HG03095 (cell line): ENCODE data around the gene ZCCHC10.
"Not testable (repeated sequence)": the region's sequence is repeated elsewhere in the genome, so short reads cannot be mapped to it uniquely, and the experiment has no call there.

Experiments used
- ATAC-seq: cut with Tn5 transposase; IDR thresholded peaks from one replicate; pipeline ENCODE4 v1.9.1; 2021; ENCODE audit warnings: moderate library complexity; ENCODE audit not compliant: unreplicated experiment

Gene ZCCHC10

DNA sequence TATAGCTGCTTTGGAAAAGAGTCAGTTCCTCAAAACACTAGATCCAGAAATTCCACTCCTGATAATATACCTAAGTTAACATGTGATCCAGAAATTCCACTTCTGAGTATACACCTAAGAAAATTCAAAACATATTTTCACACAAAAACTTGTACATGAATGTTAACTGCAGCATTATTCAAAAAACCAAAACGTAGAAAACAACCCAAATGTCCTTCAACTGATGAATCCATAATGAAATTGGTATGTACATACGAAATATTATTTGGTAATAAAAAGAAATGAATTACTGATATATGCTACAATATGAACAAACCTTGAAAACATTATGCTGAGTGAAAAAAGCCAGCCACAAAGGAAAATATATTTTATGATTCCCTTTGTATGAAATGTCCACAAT lies 46.4 kb downstream of the ZCCHC10 start:
- no peak for ATAC-seq

GRCh38 chr5:132979367-132979940 lies 46.9 kb downstream of the ZCCHC10 start:
- no peak for ATAC-seq

DNA sequence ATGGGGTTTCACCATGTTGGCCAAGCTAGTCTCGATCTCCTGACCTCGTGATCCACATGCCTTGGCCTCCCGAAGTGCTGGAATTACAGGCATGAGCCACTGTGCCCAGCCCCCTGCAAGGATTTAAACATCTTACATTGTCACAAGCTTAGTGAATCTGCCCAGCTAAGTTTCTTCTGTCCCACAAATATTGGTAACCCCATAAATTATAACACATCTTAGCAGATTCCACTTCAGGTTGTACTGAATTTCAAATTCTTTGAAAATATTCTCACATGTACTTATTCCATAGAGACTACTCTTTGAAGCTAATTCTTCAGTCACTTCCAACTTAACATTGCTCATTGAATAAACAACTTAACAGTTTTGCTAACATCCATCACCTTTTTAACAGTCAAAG lies 49.5 kb downstream of the ZCCHC10 start:
- no peak for ATAC-seq

DNA sequence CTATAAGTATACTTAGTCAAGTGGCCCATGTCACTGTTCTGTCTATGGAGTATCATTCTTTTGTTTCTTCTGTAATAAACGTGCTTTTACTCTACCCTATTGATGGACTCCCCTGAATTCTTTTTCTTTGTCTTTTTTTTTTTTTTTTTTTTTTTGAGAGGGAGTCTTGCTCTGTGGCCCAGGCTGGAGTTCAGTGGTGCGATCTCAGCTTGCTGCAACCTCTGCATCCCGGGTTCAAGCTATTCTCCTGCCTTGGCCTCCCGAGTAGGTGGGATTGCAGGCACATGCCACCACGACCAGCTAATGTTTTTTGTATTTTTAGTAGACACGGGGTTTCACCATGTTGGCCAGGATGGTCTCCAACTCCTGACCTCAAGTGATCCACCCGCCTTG lies 53.9 kb downstream of the ZCCHC10 start:
- ATAC-seq = not testable (repeated sequence)

GRCh38 chr5:132971483-132972435 lies 54.6 kb downstream of the ZCCHC10 start:
- no peak for ATAC-seq

DNA sequence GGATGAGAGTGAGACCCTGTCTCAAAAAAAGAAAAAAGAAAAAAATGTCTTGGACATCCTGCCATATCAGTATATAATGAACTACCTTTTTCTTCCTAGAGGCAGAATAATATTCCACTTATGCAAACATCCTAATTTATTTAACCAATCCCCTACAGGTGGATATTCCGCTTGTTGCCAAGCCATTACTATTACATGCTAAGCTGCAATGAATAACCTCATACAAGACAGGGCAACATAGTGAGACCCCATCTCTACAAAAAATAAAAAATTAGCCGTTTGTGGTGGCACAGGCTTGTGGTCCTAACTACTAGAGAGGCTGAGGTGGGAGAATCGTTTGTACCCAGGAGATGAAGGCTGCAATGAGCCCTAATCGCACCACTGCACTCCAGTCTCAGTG lies 61.2 kb downstream of the ZCCHC10 start:
- ATAC-seq = no peak

DNA sequence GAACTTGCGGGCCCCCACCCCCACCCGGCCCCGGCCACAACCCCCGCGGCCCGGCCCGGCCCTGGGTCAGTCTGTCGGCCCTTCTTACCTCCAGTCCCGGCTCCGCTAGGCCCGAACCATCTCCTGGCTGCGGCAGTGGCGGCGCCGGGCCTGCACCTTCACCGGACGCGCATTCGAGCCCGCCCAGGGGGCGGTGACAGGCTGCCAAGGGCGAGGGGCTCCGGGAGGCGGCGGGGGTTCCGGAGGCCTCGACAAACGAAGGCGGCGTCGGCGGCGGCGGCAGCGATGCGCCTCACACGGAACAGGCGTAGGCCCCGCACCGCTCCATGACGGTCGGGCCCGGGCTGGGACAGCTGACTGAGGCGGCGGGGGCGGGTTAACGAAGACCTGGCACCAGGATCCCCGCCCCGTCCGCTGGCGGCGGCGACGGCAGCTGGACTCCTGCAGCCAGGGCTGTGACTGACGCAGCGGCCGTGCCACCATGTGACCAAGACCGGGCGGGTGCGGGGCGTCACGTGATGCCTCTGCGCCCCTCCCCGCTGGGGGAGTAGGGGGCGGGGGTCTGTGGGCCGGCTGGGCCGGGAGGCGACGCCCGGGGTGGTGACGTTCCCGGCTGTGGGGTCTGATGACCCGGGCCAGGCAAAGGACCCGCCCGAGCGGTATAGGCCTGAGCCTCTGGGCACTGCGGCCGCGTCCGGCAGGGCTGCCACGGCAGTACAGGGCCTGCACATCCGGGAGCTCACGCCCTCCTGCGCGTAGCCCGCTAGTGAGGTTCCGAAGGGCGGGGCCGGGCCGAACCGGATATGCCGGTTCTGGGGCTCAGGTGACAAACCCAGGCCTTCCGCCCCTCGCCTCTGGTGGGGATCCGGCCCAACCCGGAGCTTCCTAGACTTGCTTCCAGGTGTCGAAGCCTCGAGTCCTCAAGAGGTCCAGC lies 62.9 kb downstream of the ZCCHC10 start, which contains the start of gene AFF4:
AFF4 (minus strand) TSS at position 464 of the 934 bp plus-strand sequence. CDS start 26,445 bp downstream, outside the sequence.
- ATAC-seq = peak; percentile 93

- no peak for ATAC-seq
Measured at GRCh38 chr5:132962429-132963021, 63.8 kb downstream of the ZCCHC10 start.

DNA sequence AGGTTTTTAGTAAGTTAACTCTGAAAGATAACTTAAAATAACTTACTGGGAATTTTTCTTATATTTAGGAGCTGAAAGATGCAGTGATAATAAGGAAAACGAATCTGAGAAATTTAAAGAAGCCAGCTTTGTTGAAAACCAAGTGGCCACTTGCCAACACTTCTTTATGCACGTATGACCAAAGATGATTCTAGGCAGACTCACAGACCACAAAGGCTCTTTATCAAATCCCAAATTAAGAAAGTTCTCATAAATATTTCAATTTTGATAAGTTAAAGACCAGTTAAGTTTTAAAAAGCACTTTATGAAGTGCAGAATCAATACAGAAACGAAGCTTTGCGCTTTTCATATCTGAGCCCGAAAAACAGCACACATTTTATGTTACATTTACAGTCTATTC lies 64.5 kb downstream of the ZCCHC10 start:
- no peak for ATAC-seq

GRCh38 chr5:132961123-132961815 lies 65.1 kb downstream of the ZCCHC10 start:
- ATAC-seq = not testable (repeated sequence)

DNA sequence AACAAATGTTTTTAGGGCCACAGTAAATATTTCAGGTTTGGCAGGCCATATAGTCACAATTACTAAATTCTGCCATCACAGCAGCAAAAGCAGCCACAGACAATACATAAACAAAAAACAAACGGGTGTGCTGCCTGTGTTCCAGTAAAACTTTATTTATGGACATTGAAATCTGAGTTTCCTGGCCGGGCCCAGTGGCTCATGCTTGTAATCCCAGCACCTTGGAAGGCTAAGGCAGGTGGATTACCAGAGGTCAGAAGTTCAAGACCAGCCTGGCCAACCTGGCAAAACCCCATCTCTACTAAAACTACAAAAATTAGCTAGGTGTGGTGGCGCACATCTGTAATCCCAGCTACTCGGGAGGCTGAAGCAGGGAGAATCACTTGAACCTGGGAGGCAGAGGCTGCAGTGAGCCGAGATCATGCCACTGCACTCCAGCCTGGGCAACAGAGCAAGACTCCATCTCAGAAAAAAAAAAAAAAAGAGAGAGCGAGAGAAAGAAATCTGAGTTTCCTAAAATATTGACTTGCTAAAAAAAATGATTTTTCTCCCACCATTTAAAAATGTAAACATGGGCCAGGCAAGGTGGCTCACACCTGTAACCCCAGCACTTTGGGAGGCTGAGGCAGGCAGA lies 70.1 kb downstream of the ZCCHC10 start:
- not testable (repeated sequence) for ATAC-seq

DNA sequence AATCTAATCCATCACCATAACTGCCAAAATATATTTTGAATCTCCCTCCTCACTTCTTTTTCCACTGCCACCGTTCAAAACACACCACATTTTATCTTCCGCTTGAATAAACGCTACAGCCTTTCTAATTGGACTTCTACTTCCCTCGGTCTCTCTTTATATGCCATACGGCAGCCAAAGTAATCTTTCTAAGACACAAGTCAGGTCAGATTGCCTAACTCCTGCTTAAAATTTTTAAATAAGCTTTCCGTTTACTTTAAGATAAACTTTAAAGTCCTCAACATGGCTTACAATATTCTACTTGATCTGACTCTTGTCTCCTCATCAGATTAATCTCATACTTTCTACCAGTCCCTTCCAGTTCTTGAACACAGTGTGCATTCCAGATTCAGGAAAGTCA lies 72.6 kb downstream of the ZCCHC10 start:
- no peak for ATAC-seq

GRCh38 chr5:132952829-132953228 lies 73.5 kb downstream of the ZCCHC10 start:
- no peak for ATAC-seq

GRCh38 chr5:132951897-132952296 lies 74.5 kb downstream of the ZCCHC10 start:
- ATAC-seq = no peak

DNA sequence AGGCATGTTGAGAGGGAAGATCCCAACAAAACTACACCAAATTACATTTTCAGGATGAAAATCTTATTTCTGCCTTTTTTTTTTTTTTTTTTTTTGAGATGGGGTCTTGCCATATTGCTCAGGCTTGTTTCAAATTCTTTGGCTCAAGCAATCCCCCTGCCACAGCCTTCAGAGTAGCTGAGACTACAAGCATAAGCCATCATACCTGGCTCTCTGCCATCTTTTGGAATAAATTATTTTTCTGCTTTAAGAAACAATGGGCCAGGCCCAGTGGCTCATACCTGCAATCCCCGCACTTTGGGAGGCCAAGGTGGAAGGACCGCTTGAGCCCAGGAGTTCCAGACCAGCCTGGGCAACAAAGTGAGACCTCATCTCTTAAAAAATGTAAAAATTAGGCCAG lies 77.2 kb downstream of the ZCCHC10 start:
- ATAC-seq = no peak

GRCh38 chr5:132947671-132948070 lies 78.7 kb downstream of the ZCCHC10 start:
- ATAC-seq = no peak
